Measurements from ENCODE around the gene FAM83D.

FAM83D gene

GRCh38 chr20:38894091-38894847 is 31.9 kb upstream of the FAM83D start:
- in situ Hi-C loops (cut with MboI; ENCODE audit: low sequenced_read_pairs), result no loop called here

- in situ Hi-C loops (cut with MboI; ENCODE audit: low sequenced_read_pairs), result no loop called here
Measured at GRCh38 chr20:38895098-38895949, 30.9 kb upstream of the FAM83D start.

GRCh38 chr20:38896009-38896594 is 30.1 kb upstream of the FAM83D start:
- in situ Hi-C loops (cut with MboI; ENCODE audit: low sequenced_read_pairs), result no loop called here

- in situ Hi-C loops (cut with MboI; ENCODE audit: low sequenced_read_pairs), result no loop called here
Measured at GRCh38 chr20:38897267-38897666, 28.9 kb upstream of the FAM83D start.

GRCh38 chr20:38900606-38901005 is 25.6 kb upstream of the FAM83D start:
- in situ Hi-C loops (cut with MboI; ENCODE audit: low sequenced_read_pairs), result loop anchor here (25.0 kb wide), 1 partner anchor 238 kb away; no protein-coding TSS in a partner anchor

- in situ Hi-C loops (cut with MboI; ENCODE audit: low sequenced_read_pairs), result loop anchor here (25.0 kb wide), 1 partner anchor 240 kb away; no protein-coding TSS in a partner anchor
Measured at GRCh38 chr20:38902601-38903000, 23.6 kb upstream of the FAM83D start.

- in situ Hi-C loops (cut with MboI; ENCODE audit: low sequenced_read_pairs), result loop anchor here (25.0 kb wide), 1 partner anchor 241 kb away; no protein-coding TSS in a partner anchor
Measured at GRCh38 chr20:38903335-38903734, 22.9 kb upstream of the FAM83D start.

GRCh38 chr20:38905375-38905774 is 20.8 kb upstream of the FAM83D start:
- in situ Hi-C loops (cut with MboI; ENCODE audit: low sequenced_read_pairs), result loop anchor here (25.0 kb wide), 1 partner anchor 243 kb away; no protein-coding TSS in a partner anchor

GRCh38 chr20:38907918-38908677 is 18.1 kb upstream of the FAM83D start:
- in situ Hi-C loops (cut with MboI; ENCODE audit: low sequenced_read_pairs), result loop anchor here (25.0 kb wide), 1 partner anchor 246 kb away; no protein-coding TSS in a partner anchor

- in situ Hi-C loops (cut with MboI; ENCODE audit: low sequenced_read_pairs), result loop anchor here (25.0 kb wide), 1 partner anchor 253 kb away; no protein-coding TSS in a partner anchor
Measured at GRCh38 chr20:38915355-38915754, 10.9 kb upstream of the FAM83D start.

- in situ Hi-C loops (cut with MboI; ENCODE audit: low sequenced_read_pairs), result loop anchor here (25.0 kb wide), 1 partner anchor 255 kb away; no protein-coding TSS in a partner anchor
Measured at GRCh38 chr20:38917657-38918056, 8.6 kb upstream of the FAM83D start.

- in situ Hi-C loops (cut with MboI; ENCODE audit: low sequenced_read_pairs), result loop anchor here (25.0 kb wide), 1 partner anchor 256 kb away; no protein-coding TSS in a partner anchor
Measured at GRCh38 chr20:38918172-38918571, 8.0 kb upstream of the FAM83D start.

- in situ Hi-C loops (cut with MboI; ENCODE audit: low sequenced_read_pairs), result loop anchor here (25.0 kb wide), 1 partner anchor 257 kb away; no protein-coding TSS in a partner anchor
Measured at GRCh38 chr20:38919683-38920082, 6.5 kb upstream of the FAM83D start.

GRCh38 chr20:38920411-38920810 is 5.8 kb upstream of the FAM83D start:
- in situ Hi-C loops (cut with MboI; ENCODE audit: low sequenced_read_pairs), result loop anchor here (25.0 kb wide), 1 partner anchor 258 kb away; no protein-coding TSS in a partner anchor

- in situ Hi-C loops (cut with MboI; ENCODE audit: low sequenced_read_pairs), result loop anchor here (25.0 kb wide), 1 partner anchor 259 kb away; no protein-coding TSS in a partner anchor
Measured at GRCh38 chr20:38920851-38921250, 5.4 kb upstream of the FAM83D start.

GRCh38 chr20:38924718-38925117 is 1.5 kb upstream of the FAM83D start:
- in situ Hi-C loops (cut with MboI; ENCODE audit: low sequenced_read_pairs), result loop anchor here (25.0 kb wide), 1 partner anchor 262 kb away; no protein-coding TSS in a partner anchor

GRCh38 chr20:38926934-38927616 is 858 bp downstream of the FAM83D start:
- in situ Hi-C loops (cut with MboI; ENCODE audit: low sequenced_read_pairs), result no loop called here

GRCh38 chr20:38927902-38928578 is 1.8 kb downstream of the FAM83D start:
- in situ Hi-C loops (cut with MboI; ENCODE audit: low sequenced_read_pairs), result no loop called here

- in situ Hi-C loops (cut with MboI; ENCODE audit: low sequenced_read_pairs), result no loop called here
Measured at GRCh38 chr20:38930242-38930569, 4.0 kb downstream of the FAM83D start.
